BE2C (cell line): ENCODE data around the gene CCNB2.

Experiments
- DNase-seq: peaks from one replicate; pipeline ENCODE4 v3.0.0-alpha.2; 2020
- H3K27me3 ChIP-seq: fragments of 250-450 bp; sonication (Bioruptor Pico); 2 replicates; pipeline ENCODE4 v1.5.1; 2020; ENCODE audit warnings: mild to moderate bottlenecking
- H3K36me3 ChIP-seq: fragments of 250-450 bp; sonication (Bioruptor Pico); 2 replicates; pipeline ENCODE4 v1.5.1; 2020; ENCODE audit warnings: mild to moderate bottlenecking
- H3K4me1 ChIP-seq: fragments of 250-450 bp; sonication (Bioruptor Pico); 2 replicates; pipeline ENCODE4 v1.5.1; 2020
- H3K4me3 ChIP-seq: 2 replicates; pipeline ENCODE4 v1.5.1; 2011; ENCODE audit warnings: low read depth, low read length
- H3K9me3 ChIP-seq: fragments of 250-450 bp; sonication (Bioruptor Pico); 2 replicates; pipeline ENCODE4 v1.5.1; 2020
- TF ChIP-seq, protein P1 (sequence below): IDR thresholded peaks from 2 replicates; pipeline ENCODE4 v1.5.1; 2012; ENCODE audit warnings: mild to moderate bottlenecking, low read depth, low read length

CCNB2 gene

DNA sequence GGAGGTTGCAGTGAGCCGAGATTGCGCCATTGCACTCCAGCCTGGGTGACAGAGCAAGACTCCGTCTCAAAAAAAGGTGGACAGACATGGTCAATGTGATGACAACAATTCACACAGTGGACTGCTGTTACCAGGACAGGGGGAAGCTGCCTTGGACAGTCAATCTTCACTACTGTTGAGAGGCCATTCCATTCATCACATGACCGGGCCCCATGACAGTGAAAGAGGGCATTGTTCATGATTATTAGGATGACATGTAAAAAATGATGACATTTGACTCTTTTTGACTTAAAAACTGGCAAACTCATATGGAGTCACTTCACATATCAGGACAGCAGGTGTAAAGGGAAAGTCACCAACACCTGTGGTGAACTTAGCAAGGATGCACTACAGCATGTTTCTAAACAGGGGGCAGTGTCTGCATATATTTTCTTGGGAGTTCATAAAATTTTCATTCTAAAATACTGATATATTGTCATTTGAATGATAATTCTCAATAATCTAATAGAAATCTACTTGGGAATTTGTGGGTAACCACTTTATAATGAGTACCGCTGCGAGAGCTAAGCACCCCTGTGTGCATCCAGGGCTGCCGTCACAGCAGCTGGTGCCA lies 67.4 kb downstream of the CCNB2 start:
- DNase-seq = no peak
- TF ChIP-seq, protein P1, sequence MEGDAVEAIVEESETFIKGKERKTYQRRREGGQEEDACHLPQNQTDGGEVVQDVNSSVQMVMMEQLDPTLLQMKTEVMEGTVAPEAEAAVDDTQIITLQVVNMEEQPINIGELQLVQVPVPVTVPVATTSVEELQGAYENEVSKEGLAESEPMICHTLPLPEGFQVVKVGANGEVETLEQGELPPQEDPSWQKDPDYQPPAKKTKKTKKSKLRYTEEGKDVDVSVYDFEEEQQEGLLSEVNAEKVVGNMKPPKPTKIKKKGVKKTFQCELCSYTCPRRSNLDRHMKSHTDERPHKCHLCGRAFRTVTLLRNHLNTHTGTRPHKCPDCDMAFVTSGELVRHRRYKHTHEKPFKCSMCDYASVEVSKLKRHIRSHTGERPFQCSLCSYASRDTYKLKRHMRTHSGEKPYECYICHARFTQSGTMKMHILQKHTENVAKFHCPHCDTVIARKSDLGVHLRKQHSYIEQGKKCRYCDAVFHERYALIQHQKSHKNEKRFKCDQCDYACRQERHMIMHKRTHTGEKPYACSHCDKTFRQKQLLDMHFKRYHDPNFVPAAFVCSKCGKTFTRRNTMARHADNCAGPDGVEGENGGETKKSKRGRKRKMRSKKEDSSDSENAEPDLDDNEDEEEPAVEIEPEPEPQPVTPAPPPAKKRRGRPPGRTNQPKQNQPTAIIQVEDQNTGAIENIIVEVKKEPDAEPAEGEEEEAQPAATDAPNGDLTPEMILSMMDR = no peak
- Histone ChIP-seq H3K9me3 (no peaks in the 10 kb centered on the region), H3K4me1 (no peaks in the 10 kb centered on the region), H3K4me3 (no peak overlapping the region), H3K27me3 (no peaks in the 10 kb centered on the region), H3K36me3 (no peaks in the 10 kb centered on the region)

GRCh38 chr15:59173194-59173593 lies 68.2 kb downstream of the CCNB2 start:
- Histone ChIP-seq H3K4me3 (no peak overlapping the region), H3K36me3 (no peaks in the 10 kb centered on the region), H3K9me3 (no peaks in the 10 kb centered on the region), H3K4me1 (no peaks in the 10 kb centered on the region), H3K27me3 (no peaks in the 10 kb centered on the region)
- DNase-seq = no peak
- TF ChIP-seq, protein P1 = no peak

DNA sequence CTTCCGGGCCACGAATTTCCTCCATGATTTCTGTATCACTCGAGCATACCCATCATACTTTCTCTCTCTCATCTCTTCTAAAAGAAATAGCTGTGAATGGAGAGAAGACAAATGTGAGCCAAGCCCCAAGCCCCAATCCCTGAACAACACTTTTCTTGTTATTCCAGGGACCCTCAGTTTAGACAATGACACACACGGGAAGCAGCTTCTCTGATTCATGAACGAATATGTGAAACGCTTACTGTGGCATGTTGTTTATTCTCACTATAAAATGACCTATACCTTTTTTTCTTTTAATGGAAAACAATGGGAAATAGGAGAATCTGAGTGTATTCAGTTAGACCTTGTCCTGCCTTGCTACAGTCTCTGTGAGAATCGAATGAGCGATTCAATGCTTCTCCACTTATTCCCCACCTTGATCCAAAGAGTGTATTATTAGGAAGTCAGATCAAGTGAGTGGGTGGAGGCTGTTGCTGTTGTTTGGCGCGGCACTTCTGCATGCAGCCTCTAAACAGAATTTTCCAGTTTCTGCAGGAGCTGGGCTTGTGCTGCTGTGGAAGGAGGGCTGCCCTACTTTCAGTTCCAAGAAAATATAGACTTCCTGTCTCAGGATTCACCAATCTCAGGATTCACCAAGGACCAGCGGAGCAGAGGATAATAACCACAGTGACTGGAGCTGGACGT lies 69.3 kb downstream of the CCNB2 start:
- DNase-seq = no peak
- Histone ChIP-seq H3K36me3 (no peaks in the 10 kb centered on the region), H3K4me3 (no peak overlapping the region), H3K27me3 (no peaks in the 10 kb centered on the region), H3K9me3 (no peaks in the 10 kb centered on the region), H3K4me1 (no peaks in the 10 kb centered on the region)
- TF ChIP-seq, protein P1 = no peak
